Activated CD4-positive, alpha-beta T cell treated with anti-CD3 and anti-CD28 coated beads for 36 hours (primary cell): Measurements from ENCODE around the gene ZFP2. TPM values are rescaled to one million over a fixed set of nuclear protein-coding genes. Genes with fewer than 3 reads are reported as not detected.
"Not testable (repeated sequence)": the region's sequence is repeated elsewhere in the genome, so short reads cannot be mapped to it uniquely, and the experiment has no call there.

Source experiments
- ATAC-seq: fragments of 200-7000 bp; cut with Tn5 transposase; one replicate; pipeline ENCODE4 v1.10.0; 2021; ENCODE audit warnings: mild to moderate bottlenecking, moderate library complexity
- CTCF ChIA-PET: fragments of 350-600 bp; sonication (Branson Sonifier 250); formaldehyde crosslinking; loops from one replicate; lab custom pipeline; 2021; ENCODE audit warnings: antibody characterized with exemption; lab: Charles Lee
- POLR2A ChIA-PET: fragments of 350-600 bp; sonication (Branson Sonifier 250); formaldehyde crosslinking; loops from one replicate; lab custom pipeline; 2021; ENCODE audit warnings: antibody characterized with exemption, inconsistent platforms; lab: Charles Lee
- DNase-seq: peaks from one replicate; pipeline ENCODE4 v3.0.0-alpha.2; 2020
- H3K27ac Mint-ChIP-seq: one replicate; pipeline ENCODE4 v1.8.0; 2021; ENCODE audit warnings: mixed read lengths
- H3K27me3 Mint-ChIP-seq: one replicate; pipeline ENCODE4 v1.8.0; 2021; ENCODE audit warnings: mixed read lengths
- H3K36me3 Mint-ChIP-seq: one replicate; pipeline ENCODE4 v1.8.0; 2021; ENCODE audit warnings: low read depth, mixed read lengths
- H3K4me1 Mint-ChIP-seq: one replicate; pipeline ENCODE4 v1.8.0; 2021; ENCODE audit warnings: mixed read lengths
- H3K4me3 Mint-ChIP-seq: one replicate; pipeline ENCODE4 v1.8.0; 2021; ENCODE audit warnings: mild to moderate bottlenecking, moderate library complexity, mixed read lengths
- H3K9me3 Mint-ChIP-seq: one replicate; pipeline ENCODE4 v1.8.0; 2021; ENCODE audit warnings: low read depth, mixed read lengths
- intact Hi-C, 2 experiments: fragments of 100-400 bp; cut with DNase I in 1 of 2; cut with micrococcal nuclease in 1 of 2; formaldehyde crosslinking; loops; one replicate each; pipeline versions ENCODE4 v1.14.2 to v1.15.1; 2022 to 2024; cut with DNase I, micrococcal nuclease
- total RNA-seq, 2 experiments: library from RNA; stranded (reverse); gene quantifications; one replicate each; pipeline ENCODE4 v1.2.3, GENCODE V29; 2021

The ZFP2 gene
- total RNA-seq, 2 experiments from 2014 or later, result 0.37 to 0.85 TPM

DNA sequence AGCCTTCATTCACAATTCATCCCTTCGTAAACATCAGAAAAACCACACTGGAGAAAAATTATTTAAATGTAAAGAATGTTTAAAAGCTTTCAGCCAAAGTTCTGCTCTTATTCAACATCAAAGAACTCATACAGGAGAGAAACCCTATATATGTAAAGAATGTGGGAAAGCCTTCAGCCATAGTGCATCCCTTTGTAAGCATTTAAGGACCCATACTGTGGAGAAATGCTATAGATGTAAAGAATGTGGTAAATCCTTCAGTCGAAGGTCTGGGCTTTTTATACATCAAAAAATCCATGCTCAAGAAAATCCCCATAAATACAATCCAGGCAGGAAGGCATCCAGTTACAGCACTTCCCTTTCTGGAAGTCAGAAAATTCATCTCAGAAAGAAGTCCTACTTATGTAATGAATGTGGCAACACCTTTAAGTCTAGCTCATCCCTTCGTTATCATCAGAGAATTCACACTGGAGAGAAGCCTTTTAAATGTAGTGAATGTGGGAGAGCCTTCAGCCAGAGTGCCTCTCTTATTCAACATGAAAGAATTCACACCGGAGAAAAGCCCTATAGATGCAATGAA lies 12.5 kb upstream of the ZFP2 start:
- H3K27me3 Mint-ChIP-seq, CTCF ChIA-PET, H3K4me3 Mint-ChIP-seq, intact Hi-C loops, POLR2A ChIA-PET, H3K4me1 Mint-ChIP-seq, ATAC-seq, H3K27ac Mint-ChIP-seq, DNase-seq: not testable (repeated sequence)
- H3K36me3 Mint-ChIP-seq, result peaks cover 96% of the 10 kb centered on the region
- peaks cover 47% of the 10 kb centered on the region for H3K9me3 Mint-ChIP-seq

DNA sequence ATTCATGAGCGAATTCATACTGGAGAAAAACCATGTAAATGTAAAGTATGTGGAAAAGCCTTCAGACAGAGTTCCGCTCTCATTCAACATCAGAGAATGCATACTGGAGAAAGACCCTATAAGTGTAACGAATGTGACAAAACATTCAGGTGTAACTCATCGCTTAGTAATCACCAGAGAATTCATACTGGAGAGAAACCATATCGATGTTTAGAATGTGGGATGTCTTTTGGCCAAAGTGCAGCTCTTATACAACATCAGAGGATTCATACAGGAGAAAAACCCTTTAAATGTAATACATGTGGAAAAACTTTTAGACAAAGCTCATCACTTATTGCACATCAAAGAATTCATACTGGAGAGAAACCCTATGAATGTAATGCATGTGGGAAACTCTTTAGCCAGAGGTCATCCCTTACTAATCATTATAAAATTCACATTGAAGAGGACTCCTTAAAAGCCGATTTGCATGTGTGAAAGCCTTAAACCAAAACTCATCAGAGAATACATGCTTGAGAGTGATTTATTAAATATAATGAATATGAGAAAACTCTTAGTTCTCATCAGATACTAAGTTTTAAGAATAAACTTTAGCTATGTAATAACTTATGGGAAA lies 11.8 kb upstream of the ZFP2 start:
- Mint-ChIP-seq H3K27me3 (no peaks in the 10 kb centered on the region), H3K4me3 (no peak overlapping the region), H3K4me1 (no peaks in the 10 kb centered on the region), H3K27ac (no peak overlapping the region), H3K9me3 (peaks cover 52% of the 10 kb centered on the region), H3K36me3 (peaks cover 95% of the 10 kb centered on the region)
- DNase-seq, result no peak
- intact Hi-C loops, result no loop called here
- ChIA-PET POLR2A (no interaction called here), CTCF (no interaction called here)
- no peak for ATAC-seq

DNA sequence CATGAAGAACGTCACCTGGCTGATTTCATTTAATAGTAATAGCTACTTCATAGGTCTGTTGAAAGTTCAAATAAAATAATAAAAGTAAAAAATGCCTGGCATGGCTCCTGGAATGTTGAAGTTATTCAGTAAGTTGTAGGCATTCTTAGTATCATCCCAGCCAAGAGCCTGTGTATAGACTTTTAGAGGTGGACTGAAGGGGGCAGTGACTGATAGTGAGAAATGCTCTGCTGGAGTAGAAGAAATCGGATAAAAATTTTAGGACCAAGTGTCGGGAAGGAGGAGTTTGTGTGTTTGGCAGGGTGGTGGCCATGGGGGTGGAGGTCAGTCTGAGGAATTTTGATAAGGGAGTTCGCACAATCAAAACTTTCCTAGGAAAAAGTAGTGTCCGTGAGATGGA lies 3.6 kb downstream of the ZFP2 start:
- intact Hi-C loops, result loop anchor here in 1 of 2 experiments (5.0 kb wide), 1 partner anchor 42 kb away; the partner anchor contains the start of gene ZNF354B
- ATAC-seq (no peak), DNase-seq (no peak)
- Mint-ChIP-seq H3K27ac (no peak overlapping the region), H3K36me3 (peaks cover 31% of the 10 kb centered on the region), H3K4me3 (no peak overlapping the region), H3K4me1 (no peaks in the 10 kb centered on the region), H3K27me3 (no peaks in the 10 kb centered on the region), H3K9me3 (peaks cover 18% of the 10 kb centered on the region)
- CTCF ChIA-PET, result interaction anchor here (0.6 kb wide), 1 partner anchor 692 kb away, joined by 3 read pairs; no protein-coding TSS in a partner anchor
- POLR2A ChIA-PET, result no interaction called here

DNA sequence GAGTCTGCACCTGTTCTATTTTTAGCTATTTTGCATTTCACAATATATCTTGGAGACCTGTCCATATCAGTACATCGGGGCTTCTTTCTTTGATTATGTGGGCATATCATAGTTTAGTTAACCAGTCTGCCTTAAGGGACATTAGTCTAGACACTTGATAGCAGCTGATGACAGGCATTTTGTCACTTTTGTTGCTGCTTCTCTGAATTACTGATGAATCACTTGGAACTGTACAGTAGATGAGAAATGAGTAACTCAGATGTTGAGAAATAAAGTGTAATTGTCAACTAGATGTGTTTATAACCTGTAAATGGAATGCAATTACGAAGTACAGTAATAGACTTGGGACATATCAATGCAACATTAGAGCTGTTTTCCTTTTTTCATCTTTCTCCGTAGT lies 7.1 kb downstream of the ZFP2 start:
- no peak for ATAC-seq
- no peaks in the 10 kb centered on the region for H3K27me3 Mint-ChIP-seq

GRCh38 chr5:178931846-178932760 lies 36.4 kb downstream of the ZFP2 start:
- ATAC-seq (no peak), DNase-seq (no peak)
- Mint-ChIP-seq H3K27ac (no peak overlapping the region), H3K9me3 (peaks cover 80% of the 10 kb centered on the region), H3K4me3 (no peak overlapping the region), H3K36me3 (peaks cover 82% of the 10 kb centered on the region), H3K27me3 (no peaks in the 10 kb centered on the region), H3K4me1 (no peaks in the 10 kb centered on the region)
- CTCF ChIA-PET, result no interaction called here
- intact Hi-C loops, result loop anchor here in 1 of 2 experiments (2.0 to 5.0 kb wide), 3 partner anchors 45 to 101 kb away; no protein-coding TSS in a partner anchor
- POLR2A ChIA-PET, result no interaction called here

More for the DNA sequence above, 7.1 kb downstream of the ZFP2 start:
- POLR2A ChIA-PET, result no interaction called here
- peaks cover 20% of the 10 kb centered on the region for H3K9me3 Mint-ChIP-seq
- DNase-seq, result no peak
- H3K4me3 Mint-ChIP-seq, result no peak overlapping the region
- H3K27ac Mint-ChIP-seq, result no peak overlapping the region
- CTCF ChIA-PET, result no interaction called here
- H3K4me1 Mint-ChIP-seq, result no peaks in the 10 kb centered on the region
- peaks cover 37% of the 10 kb centered on the region for H3K36me3 Mint-ChIP-seq
- intact Hi-C loops, result no loop called here

DNA sequence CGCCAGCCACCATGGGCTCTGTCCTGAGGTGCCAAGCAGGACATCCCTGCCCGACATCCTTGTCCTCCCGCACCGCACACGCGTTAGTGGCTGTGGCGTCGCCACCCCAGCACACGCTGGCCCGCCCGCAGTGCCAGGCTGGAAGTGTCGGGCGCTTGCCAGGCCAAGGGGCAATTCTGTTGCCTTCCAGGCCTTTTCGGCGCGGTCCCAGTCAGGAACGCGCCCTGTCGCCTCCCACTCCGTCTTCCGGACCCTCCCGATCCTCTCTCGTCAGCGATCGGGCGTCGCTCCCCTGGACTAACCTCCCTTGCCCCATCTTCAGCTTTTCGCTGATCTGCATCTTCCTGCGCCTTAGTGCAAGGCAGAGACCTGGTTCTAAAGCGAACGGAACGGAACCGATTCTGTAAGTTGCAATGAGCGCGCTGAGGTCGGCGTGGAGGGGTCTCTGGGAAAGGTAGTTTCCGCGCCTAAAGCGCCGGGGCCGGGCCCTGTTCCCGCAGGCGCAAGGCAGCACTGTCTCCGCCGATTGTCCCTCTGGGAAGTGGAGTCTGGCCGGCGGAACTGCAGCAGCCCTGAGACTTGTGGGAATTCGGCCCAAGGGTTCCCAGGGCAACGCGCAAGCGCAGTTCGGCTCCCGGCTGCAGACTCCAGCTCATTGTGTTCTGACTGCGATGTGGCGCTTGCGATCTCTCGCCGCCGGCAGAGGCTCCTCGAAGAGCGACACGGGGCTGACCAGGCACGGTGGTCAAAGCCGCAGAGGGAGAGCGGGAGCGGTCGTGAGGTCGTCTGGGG lies 45.1 kb downstream of the ZFP2 start, which contains the start of gene ZNF454:
TSS of gene ZNF454 (plus strand) at position 630 of the 792 bp plus-strand sequence. CDS start 1,594 bp downstream, outside the sequence.
- POLR2A ChIA-PET, result no interaction called here
- H3K9me3 Mint-ChIP-seq, result peaks cover 66% of the 10 kb centered on the region

GRCh38 chr5:178941361-178941760 lies 45.6 kb downstream of the ZFP2 start:
- Mint-ChIP-seq H3K4me1 (no peaks in the 10 kb centered on the region), H3K9me3 (peaks cover 63% of the 10 kb centered on the region), H3K4me3 (no peak overlapping the region), H3K27me3 (peaks cover 26% of the 10 kb centered on the region), H3K27ac (no peak overlapping the region), H3K36me3 (peaks cover 40% of the 10 kb centered on the region)
- CTCF ChIA-PET, result no interaction called here
- POLR2A ChIA-PET, result no interaction called here
- intact Hi-C loops, result no loop called here
- DNase-seq (no peak), ATAC-seq (no peak)

More for the DNA sequence above, 45.1 kb downstream of the ZFP2 start, which contains the start of gene ZNF454:
- H3K36me3 Mint-ChIP-seq, result peaks cover 46% of the 10 kb centered on the region
- intact Hi-C loops, result no loop called here
- CTCF ChIA-PET, result no interaction called here
- no peak for DNase-seq
- peaks cover 26% of the 10 kb centered on the region for H3K27me3 Mint-ChIP-seq
- no peak within 1 kb of the TSS for H3K27ac Mint-ChIP-seq
- no peaks in the 10 kb centered on the region for H3K4me1 Mint-ChIP-seq
- no peak within 1 kb of the TSS for H3K4me3 Mint-ChIP-seq
- ATAC-seq, result no peak

GRCh38 chr5:178965465-178966055 lies 69.8 kb downstream of the ZFP2 start:
- Mint-ChIP-seq H3K27ac (no peak overlapping the region), H3K9me3 (peaks cover 67% of the 10 kb centered on the region), H3K27me3 (no peaks in the 10 kb centered on the region), H3K36me3 (peaks cover 35% of the 10 kb centered on the region), H3K4me3 (no peak overlapping the region), H3K4me1 (no peaks in the 10 kb centered on the region)
- ChIA-PET POLR2A (no interaction called here), CTCF (no interaction called here)
- no peak for ATAC-seq
- DNase-seq, result no peak
- intact Hi-C loops, result no loop called here

DNA sequence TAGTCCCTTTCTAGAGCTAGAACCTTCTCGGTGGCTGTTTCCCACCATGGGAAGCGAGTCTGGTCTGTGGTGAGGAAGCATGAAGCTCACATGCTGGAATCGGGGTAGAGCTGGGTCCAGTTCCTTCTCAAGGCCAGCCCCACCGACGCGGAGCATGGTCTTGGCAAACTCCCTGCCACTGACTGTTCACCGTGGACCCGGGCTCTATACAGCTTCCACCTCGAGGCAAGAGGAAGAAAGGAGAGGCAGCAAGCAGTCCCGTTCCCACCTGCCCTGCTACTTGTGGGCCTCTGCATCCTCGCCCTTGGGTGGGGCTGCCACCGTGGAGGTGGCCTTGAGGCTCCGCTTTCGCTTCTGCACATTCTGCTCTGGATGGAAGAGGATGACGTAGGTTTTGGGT lies 85.7 kb downstream of the ZFP2 start:
- DNase-seq, result no peak
- ATAC-seq, result no peak
- Mint-ChIP-seq H3K27ac (no peak overlapping the region), H3K4me3 (no peak overlapping the region), H3K27me3 (peaks cover 2% of the 10 kb centered on the region), H3K4me1 (no peaks in the 10 kb centered on the region), H3K36me3 (peaks cover 4% of the 10 kb centered on the region), H3K9me3 (peaks cover 36% of the 10 kb centered on the region)
- POLR2A ChIA-PET, result no interaction called here
- CTCF ChIA-PET, result no interaction called here
- intact Hi-C loops, result no loop called here
